Kidney epithelial cell (primary cell): ENCODE measurements around the gene KHDC3L. TPM values are rescaled to one million over a fixed set of nuclear protein-coding genes. Genes with fewer than 3 reads are reported as not detected.

Experiments used
- DNase-seq: peaks from one replicate; pipeline ENCODE4 v3.0.0-alpha.2; 2010; ENCODE audit warnings: low read depth
- H3K27me3 ChIP-seq: 2 replicates; pipeline ENCODE4 v1.6.0; 2011; ENCODE audit warnings: low read length; ENCODE audit not compliant: control insufficient read depth, insufficient read depth
- H3K36me3 ChIP-seq: 2 replicates; pipeline ENCODE4 v1.5.1; 2011; ENCODE audit warnings: low read length; ENCODE audit not compliant: control insufficient read depth, insufficient read depth
- H3K4me3 ChIP-seq: 2 replicates; pipeline ENCODE4 v1.5.1; 2011; ENCODE audit warnings: low read depth, mild to moderate bottlenecking, control low read depth, low read length
- CTCF ChIP-seq: IDR thresholded peaks from 2 replicates; pipeline ENCODE4 v1.5.1; 2011; ENCODE audit warnings: mild to moderate bottlenecking, moderate library complexity, low read length, control low read depth, inconsistent platforms; ENCODE audit not compliant: insufficient read depth, poor library complexity, severe bottlenecking
- total RNA-seq: library from RNA; depleted of rRNA; stranded (reverse); fragments of >200 nt; gene quantifications from 2 replicates; pipeline ENCODE4 v1.2.3, GENCODE V29; 2015

The KHDC3L gene
- total RNA-seq, 1 donor from 2014 or later = not detected

GRCh38 chr6:73329201-73329600 is 33.3 kb upstream of the KHDC3L start:
- TF ChIP-seq CTCF = no peak
- no peak for DNase-seq
- H3K4me3 ChIP-seq = no peak overlapping the region
- no peaks in the 10 kb centered on the region for H3K36me3 ChIP-seq
- H3K27me3 ChIP-seq = peaks cover 3% of the 10 kb centered on the region

- Histone ChIP-seq H3K36me3 (no peaks in the 10 kb centered on the region), H3K27me3 (no peaks in the 10 kb centered on the region), H3K4me3 (no peak overlapping the region)
- no peak for DNase-seq
- no peak for TF ChIP-seq CTCF
These were observed 23.1 kb upstream of the KHDC3L start for GRCh38 chr6:73339340-73339739.

GRCh38 chr6:73340048-73340447 is 22.4 kb upstream of the KHDC3L start:
- DNase-seq = peak; percentile 38
- Histone ChIP-seq H3K36me3 (no peaks in the 10 kb centered on the region), H3K27me3 (no peaks in the 10 kb centered on the region), H3K4me3 (no peak overlapping the region)
- TF ChIP-seq CTCF = no peak

GRCh38 chr6:73341335-73341734 is 21.1 kb upstream of the KHDC3L start:
- no peak for DNase-seq
- no peak for TF ChIP-seq CTCF
- H3K4me3 ChIP-seq = no peak overlapping the region

GRCh38 chr6:73342174-73342573 is 20.3 kb upstream of the KHDC3L start:
- Histone ChIP-seq H3K4me3 (no peak overlapping the region), H3K27me3 (no peaks in the 10 kb centered on the region), H3K36me3 (no peaks in the 10 kb centered on the region)
- TF ChIP-seq CTCF = no peak
- no peak for DNase-seq

More at GRCh38 chr6:73341335-73341734, 21.1 kb upstream of the KHDC3L start:
- Histone ChIP-seq H3K36me3 (no peaks in the 10 kb centered on the region), H3K27me3 (no peaks in the 10 kb centered on the region)

GRCh38 chr6:73343164-73343563 is 19.3 kb upstream of the KHDC3L start:
- TF ChIP-seq CTCF = no peak
- H3K27me3 ChIP-seq = peaks cover under 1% of the 10 kb centered on the region
- DNase-seq = no peak
- no peaks in the 10 kb centered on the region for H3K36me3 ChIP-seq
- no peak overlapping the region for H3K4me3 ChIP-seq
